ENCODE results near the gene ABCC3.

DNA sequence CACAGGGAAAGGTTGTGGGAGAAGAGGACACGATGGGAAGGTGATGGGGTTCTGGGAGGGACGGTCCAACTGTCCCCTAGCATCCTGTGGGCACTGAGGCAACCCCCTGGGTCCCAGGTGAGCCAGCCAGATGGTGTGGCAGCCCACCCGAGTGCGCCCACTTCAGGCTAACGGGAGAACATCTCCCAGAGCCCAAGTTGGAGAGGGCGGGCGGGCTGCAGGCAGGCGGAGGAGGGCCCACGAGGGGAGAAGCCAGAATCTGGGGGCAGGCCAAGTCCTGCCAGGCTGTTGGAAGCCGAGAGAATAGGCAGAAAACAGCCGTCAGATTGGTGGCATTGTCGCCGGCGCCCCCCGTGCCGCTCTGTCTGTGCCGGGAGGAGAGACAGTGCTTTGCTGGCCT, 13.8 kb upstream of the ABCC3 start:
- TF ChIP-seq, protein P1, sequence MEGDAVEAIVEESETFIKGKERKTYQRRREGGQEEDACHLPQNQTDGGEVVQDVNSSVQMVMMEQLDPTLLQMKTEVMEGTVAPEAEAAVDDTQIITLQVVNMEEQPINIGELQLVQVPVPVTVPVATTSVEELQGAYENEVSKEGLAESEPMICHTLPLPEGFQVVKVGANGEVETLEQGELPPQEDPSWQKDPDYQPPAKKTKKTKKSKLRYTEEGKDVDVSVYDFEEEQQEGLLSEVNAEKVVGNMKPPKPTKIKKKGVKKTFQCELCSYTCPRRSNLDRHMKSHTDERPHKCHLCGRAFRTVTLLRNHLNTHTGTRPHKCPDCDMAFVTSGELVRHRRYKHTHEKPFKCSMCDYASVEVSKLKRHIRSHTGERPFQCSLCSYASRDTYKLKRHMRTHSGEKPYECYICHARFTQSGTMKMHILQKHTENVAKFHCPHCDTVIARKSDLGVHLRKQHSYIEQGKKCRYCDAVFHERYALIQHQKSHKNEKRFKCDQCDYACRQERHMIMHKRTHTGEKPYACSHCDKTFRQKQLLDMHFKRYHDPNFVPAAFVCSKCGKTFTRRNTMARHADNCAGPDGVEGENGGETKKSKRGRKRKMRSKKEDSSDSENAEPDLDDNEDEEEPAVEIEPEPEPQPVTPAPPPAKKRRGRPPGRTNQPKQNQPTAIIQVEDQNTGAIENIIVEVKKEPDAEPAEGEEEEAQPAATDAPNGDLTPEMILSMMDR (IDR thresholded peaks at IDR 0.05; ENCODE audit: low read depth, low read length, poor library complexity, severe bottlenecking) = peak; percentile 42
- TF ChIP-seq EZH2phosphoT487 (IDR thresholded peaks at IDR 0.05; ENCODE audit: borderline replicate concordance, low read length) = no peak

Data from DOHH2 (cell line).